ENCODE results near the gene SAMD14. TPM values are rescaled to one million over a fixed set of nuclear protein-coding genes. Genes with fewer than 3 reads are reported as not detected.

The SAMD14 gene
- total RNA-seq, 1 experiment from 2014 or later, result 5.9 TPM

DNA sequence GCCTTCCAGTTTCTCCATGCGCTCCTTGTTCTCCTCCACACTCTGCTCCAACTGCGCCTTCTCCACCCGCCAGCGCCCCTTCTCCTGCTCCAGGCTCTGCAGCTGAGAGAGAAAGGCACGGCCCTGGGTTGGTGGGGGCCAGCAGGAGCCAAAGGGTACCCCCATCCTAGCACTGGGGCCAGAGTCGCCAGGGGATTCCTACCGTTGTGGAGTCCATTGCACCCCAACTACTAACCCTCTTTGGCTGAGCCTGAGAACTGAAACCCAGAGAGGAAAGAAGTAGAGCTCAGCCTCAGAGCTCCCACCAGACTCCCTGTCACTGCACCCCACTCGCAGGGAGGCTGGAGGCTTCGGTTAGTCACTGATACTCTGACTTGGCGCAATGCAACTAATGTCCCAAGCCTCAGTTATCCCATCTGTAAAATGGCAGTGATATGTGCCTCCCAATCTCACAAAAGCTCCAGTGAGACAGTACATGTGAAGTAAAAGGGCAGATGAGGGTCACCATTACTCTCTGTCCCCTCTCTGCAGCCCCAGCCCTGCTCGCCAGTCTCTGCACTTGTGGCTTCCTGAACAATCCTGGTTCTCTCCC, 6.2 kb upstream of the SAMD14 start:
- POLR2A ChIA-PET, result no interaction called here
- no peak for ATAC-seq
- TF ChIP-seq, protein P1, sequence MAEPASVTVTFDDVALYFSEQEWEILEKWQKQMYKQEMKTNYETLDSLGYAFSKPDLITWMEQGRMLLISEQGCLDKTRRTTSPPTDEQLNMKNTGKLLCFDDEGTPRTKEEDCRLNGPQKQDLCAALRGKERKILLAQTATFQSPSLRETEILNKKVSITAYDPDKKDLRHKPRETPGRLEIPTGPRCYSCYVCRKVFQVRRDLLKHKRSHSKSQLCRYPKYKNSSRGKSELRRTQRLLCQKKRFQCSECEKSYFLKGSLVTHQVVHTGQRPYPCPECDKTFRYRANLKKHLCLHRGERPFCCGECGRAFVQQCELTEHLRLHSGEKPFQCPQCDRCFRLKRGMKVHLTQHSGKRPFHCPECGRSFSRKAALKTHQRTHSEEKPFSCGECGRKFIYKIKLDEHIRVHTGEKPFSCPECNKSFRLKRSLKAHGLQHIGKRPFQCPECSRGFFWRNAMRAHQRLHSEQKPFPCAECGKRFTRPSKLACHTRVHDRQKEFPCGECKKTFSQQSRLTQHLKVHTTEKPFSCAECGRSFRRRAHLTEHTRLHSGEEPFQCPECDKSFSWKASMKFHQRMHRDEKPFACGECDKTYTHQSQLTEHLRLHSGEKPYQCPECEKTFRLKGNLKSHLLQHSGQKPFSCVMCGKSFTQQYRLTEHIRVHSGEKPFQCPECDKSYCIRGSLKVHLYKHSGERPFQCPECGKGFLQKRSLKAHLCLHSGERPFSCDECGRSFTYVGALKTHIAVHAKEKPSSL (CRISPR knock-in tag; conservative IDR thresholded peaks at IDR 0.05), result no peak
- TF ChIP-seq NFATC4 (CRISPR knock-in tag; IDR thresholded peaks at IDR 0.05) (no peak), CREB1 (CRISPR knock-in tag; IDR thresholded peaks at IDR 0.05) (no peak), CREM (CRISPR knock-in tag; IDR thresholded peaks at IDR 0.05) (no peak), OVOL2 (CRISPR knock-in tag; IDR thresholded peaks at IDR 0.05; ENCODE audit: borderline replicate concordance) (no peak), CBFB (CRISPR knock-in tag; IDR thresholded peaks at IDR 0.05; ENCODE audit: low read depth) (no peak), GABPB1 (CRISPR knock-in tag; IDR thresholded peaks at IDR 0.05) (no peak), NR3C1 (CRISPR knock-in tag; conservative IDR thresholded peaks at IDR 0.05; ENCODE audit: low read depth) (no peak), SOX15 (CRISPR knock-in tag; IDR thresholded peaks at IDR 0.05) (no peak), NR2C2 (CRISPR knock-in tag; IDR thresholded peaks at IDR 0.05) (no peak), RORB (CRISPR knock-in tag; IDR thresholded peaks at IDR 0.05) (no peak), HMGA2 (CRISPR knock-in tag; IDR thresholded peaks at IDR 0.05) (no peak)
- TF ChIP-seq, protein P2, sequence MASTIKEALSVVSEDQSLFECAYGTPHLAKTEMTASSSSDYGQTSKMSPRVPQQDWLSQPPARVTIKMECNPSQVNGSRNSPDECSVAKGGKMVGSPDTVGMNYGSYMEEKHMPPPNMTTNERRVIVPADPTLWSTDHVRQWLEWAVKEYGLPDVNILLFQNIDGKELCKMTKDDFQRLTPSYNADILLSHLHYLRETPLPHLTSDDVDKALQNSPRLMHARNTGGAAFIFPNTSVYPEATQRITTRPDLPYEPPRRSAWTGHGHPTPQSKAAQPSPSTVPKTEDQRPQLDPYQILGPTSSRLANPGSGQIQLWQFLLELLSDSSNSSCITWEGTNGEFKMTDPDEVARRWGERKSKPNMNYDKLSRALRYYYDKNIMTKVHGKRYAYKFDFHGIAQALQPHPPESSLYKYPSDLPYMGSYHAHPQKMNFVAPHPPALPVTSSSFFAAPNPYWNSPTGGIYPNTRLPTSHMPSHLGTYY (CRISPR knock-in tag; IDR thresholded peaks at IDR 0.05), result no peak
- TF ChIP-seq, protein P3, sequence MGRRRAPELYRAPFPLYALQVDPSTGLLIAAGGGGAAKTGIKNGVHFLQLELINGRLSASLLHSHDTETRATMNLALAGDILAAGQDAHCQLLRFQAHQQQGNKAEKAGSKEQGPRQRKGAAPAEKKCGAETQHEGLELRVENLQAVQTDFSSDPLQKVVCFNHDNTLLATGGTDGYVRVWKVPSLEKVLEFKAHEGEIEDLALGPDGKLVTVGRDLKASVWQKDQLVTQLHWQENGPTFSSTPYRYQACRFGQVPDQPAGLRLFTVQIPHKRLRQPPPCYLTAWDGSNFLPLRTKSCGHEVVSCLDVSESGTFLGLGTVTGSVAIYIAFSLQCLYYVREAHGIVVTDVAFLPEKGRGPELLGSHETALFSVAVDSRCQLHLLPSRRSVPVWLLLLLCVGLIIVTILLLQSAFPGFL (CRISPR knock-in tag; IDR thresholded peaks at IDR 0.05; ENCODE audit: borderline replicate concordance), result no peak
- Mint-ChIP-seq H3K27ac (no peak overlapping the region), H3K27me3 (ENCODE audit: low read depth) (peaks cover 12% of the 10 kb centered on the region), H3K4me1 (peaks cover 32% of the 10 kb centered on the region), H3K36me3 (peaks cover 27% of the 10 kb centered on the region), H3K4me3 (no peak overlapping the region), H3K9me3 (no peaks in the 10 kb centered on the region)
- CTCF ChIA-PET, result interaction anchor here (0.7 to 1.9 kb wide), 9 partner anchors 10 to 261 kb away, joined by 3 to 10 read pairs (median 4); partner anchors contain the start of gene LRRC59
- DNase-seq (ENCODE audit: low spot score), result no peak

DNA sequence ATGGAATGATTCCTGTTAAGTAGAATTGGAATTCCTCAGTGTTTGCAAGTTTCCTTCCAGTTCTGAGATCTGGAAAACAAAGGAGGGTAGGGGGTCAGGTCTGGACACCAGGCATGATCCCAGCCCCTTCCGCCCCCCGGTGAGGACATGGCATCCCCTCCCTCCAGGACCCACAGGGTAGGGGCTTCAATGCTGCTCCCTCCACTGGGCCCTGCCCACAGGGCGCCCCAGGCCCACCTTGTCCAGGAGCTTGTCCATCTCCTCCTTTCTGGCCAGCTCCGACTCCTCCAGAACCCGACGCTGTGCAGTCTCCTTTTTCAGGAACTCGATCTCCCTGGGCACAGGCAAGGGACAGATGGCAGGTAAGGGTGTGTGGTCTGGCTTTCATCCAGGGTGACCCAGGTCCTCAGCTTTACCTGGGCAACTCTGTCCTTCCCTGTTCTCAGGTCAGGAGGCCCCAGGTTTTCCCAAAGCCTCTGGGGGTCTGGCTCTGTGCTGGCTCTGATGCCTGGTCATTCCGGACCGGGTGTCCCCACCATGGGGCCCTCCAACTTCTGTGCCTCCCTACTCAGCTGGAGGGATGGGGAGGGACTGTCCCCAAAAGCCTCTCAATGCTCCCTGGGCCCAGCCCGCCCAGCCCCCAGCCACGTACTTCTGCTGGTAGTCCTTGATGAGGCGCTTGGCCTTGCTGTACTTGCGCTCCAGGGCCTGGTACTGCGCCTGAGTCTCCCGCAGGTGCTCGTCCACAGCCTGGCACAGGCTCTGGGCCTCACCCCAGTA, 5.5 kb upstream of the SAMD14 start:
- no peak for TF ChIP-seq MXD4 (CRISPR knock-in tag; IDR thresholded peaks at IDR 0.05; ENCODE audit: borderline replicate concordance)
- no peak for TF ChIP-seq SMAD3 (CRISPR knock-in tag; IDR thresholded peaks at IDR 0.05; ENCODE audit: borderline replicate concordance)
- TF ChIP-seq OVOL2 (CRISPR knock-in tag; IDR thresholded peaks at IDR 0.05; ENCODE audit: borderline replicate concordance), result no peak
- TF ChIP-seq GTF2I (CRISPR knock-in tag; conservative IDR thresholded peaks at IDR 0.05), result no peak
- no peak for TF ChIP-seq GABPB1 (CRISPR knock-in tag; IDR thresholded peaks at IDR 0.05)
- TF ChIP-seq, protein P4, sequence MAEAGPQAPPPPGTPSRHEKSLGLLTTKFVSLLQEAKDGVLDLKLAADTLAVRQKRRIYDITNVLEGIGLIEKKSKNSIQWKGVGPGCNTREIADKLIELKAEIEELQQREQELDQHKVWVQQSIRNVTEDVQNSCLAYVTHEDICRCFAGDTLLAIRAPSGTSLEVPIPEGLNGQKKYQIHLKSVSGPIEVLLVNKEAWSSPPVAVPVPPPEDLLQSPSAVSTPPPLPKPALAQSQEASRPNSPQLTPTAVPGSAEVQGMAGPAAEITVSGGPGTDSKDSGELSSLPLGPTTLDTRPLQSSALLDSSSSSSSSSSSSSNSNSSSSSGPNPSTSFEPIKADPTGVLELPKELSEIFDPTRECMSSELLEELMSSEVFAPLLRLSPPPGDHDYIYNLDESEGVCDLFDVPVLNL (CRISPR knock-in tag; IDR thresholded peaks at IDR 0.05; ENCODE audit: borderline replicate concordance, low read depth), result no peak
- TF ChIP-seq TCF7 (CRISPR knock-in tag; IDR thresholded peaks at IDR 0.05; ENCODE audit: low read depth), result no peak
- no peak for TF ChIP-seq ATF1 (CRISPR knock-in tag; IDR thresholded peaks at IDR 0.05)
- TF ChIP-seq, protein P5, sequence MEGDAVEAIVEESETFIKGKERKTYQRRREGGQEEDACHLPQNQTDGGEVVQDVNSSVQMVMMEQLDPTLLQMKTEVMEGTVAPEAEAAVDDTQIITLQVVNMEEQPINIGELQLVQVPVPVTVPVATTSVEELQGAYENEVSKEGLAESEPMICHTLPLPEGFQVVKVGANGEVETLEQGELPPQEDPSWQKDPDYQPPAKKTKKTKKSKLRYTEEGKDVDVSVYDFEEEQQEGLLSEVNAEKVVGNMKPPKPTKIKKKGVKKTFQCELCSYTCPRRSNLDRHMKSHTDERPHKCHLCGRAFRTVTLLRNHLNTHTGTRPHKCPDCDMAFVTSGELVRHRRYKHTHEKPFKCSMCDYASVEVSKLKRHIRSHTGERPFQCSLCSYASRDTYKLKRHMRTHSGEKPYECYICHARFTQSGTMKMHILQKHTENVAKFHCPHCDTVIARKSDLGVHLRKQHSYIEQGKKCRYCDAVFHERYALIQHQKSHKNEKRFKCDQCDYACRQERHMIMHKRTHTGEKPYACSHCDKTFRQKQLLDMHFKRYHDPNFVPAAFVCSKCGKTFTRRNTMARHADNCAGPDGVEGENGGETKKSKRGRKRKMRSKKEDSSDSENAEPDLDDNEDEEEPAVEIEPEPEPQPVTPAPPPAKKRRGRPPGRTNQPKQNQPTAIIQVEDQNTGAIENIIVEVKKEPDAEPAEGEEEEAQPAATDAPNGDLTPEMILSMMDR (IDR thresholded peaks at IDR 0.05), result no peak
- TF ChIP-seq, protein P6, sequence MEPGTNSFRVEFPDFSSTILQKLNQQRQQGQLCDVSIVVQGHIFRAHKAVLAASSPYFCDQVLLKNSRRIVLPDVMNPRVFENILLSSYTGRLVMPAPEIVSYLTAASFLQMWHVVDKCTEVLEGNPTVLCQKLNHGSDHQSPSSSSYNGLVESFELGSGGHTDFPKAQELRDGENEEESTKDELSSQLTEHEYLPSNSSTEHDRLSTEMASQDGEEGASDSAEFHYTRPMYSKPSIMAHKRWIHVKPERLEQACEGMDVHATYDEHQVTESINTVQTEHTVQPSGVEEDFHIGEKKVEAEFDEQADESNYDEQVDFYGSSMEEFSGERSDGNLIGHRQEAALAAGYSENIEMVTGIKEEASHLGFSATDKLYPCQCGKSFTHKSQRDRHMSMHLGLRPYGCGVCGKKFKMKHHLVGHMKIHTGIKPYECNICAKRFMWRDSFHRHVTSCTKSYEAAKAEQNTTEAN (CRISPR knock-in tag; IDR thresholded peaks at IDR 0.05), result no peak
- no peak for TF ChIP-seq ETV6 (CRISPR knock-in tag; IDR thresholded peaks at IDR 0.05)
- TF ChIP-seq SP1 (CRISPR knock-in tag; conservative IDR thresholded peaks at IDR 0.05), result no peak
- no peak for TF ChIP-seq SMAD4 (CRISPR knock-in tag; IDR thresholded peaks at IDR 0.05)
- TF ChIP-seq FOXJ3 (CRISPR knock-in tag; IDR thresholded peaks at IDR 0.05; ENCODE audit: borderline replicate concordance), result no peak
- no peak for TF ChIP-seq NFYB (CRISPR knock-in tag; conservative IDR thresholded peaks at IDR 0.05; ENCODE audit: low read depth)
- no peak for ATAC-seq
- CTCF ChIA-PET, result interaction anchor here (1.0 to 1.9 kb wide), 6 partner anchors 10 to 41 kb away, joined by 3 to 10 read pairs (median 6); no protein-coding TSS in a partner anchor
- Mint-ChIP-seq H3K9me3 (no peaks in the 10 kb centered on the region), H3K27ac (no peak overlapping the region), H3K4me3 (no peak overlapping the region), H3K36me3 (peaks cover 24% of the 10 kb centered on the region), H3K4me1 (peaks cover 39% of the 10 kb centered on the region), H3K27me3 (ENCODE audit: low read depth) (peaks cover 19% of the 10 kb centered on the region)
- POLR2A ChIA-PET, result no interaction called here
- DNase-seq (ENCODE audit: low spot score), result no peak

All from WTC11 (cell line).